HepG2 (cell line): Measurements from ENCODE around the gene ZNF883. TPM values are rescaled to one million over a fixed set of nuclear protein-coding genes. Genes with fewer than 3 reads are reported as not detected.
A peak's percentile ranks its signal among the peaks of the same experiment; 100 is the strongest.

ENCODE experiments used
- FLYWCH1 ChIP-seq: sonication (generic); formaldehyde crosslinking; IDR thresholded peaks from 2 replicates; pipeline ENCODE4 v1.8.1; 2023; ENCODE audit warnings: mild to moderate bottlenecking, missing genetic modification reagents
- KLF13 ChIP-seq: sonication (generic); formaldehyde crosslinking; IDR thresholded peaks from 2 replicates; pipeline ENCODE4 v1.4.0; 2020; ENCODE audit warnings: mild to moderate bottlenecking, missing genetic modification reagents
- MAFF ChIP-seq: IDR thresholded peaks from 2 replicates; pipeline ENCODE4 v1.6.1; 2011; ENCODE audit warnings: low read depth, low read length, improper control_type of control experiment
- MATR3 ChIP-seq: sonication (generic); formaldehyde crosslinking; IDR thresholded peaks from 2 replicates; pipeline ENCODE4 v1.4.0; 2020; ENCODE audit warnings: missing genetic modification reagents
- MXI1 ChIP-seq: IDR thresholded peaks from 3 replicates; pipeline ENCODE4 v1.6.1; 2012; ENCODE audit warnings: low read depth, low read length, inconsistent platforms, borderline replicate concordance
- NAIF1 ChIP-seq: sonication (generic); formaldehyde crosslinking; IDR thresholded peaks from 2 replicates; pipeline ENCODE4 v1.5.0; 2020; ENCODE audit warnings: mild to moderate bottlenecking, missing genetic modification reagents, borderline replicate concordance
- RAD21 ChIP-seq: fragments of 450-650 bp; formaldehyde crosslinking; IDR thresholded peaks from 2 replicates; pipeline ENCODE4 v1.5.0; 2020; ENCODE audit warnings: mild to moderate bottlenecking
- THAP11 ChIP-seq: IDR thresholded peaks from 2 replicates; pipeline ENCODE4 v1.6.1; 2016; ENCODE audit warnings: missing biosample characterization, missing genetic modification reagents
- ZBTB1 ChIP-seq: sonication (generic); formaldehyde crosslinking; IDR thresholded peaks from 2 replicates; pipeline ENCODE4 v1.4.0; 2020; ENCODE audit warnings: missing genetic modification reagents, borderline replicate concordance
- ZNF230 ChIP-seq: sonication (generic); formaldehyde crosslinking; IDR thresholded peaks from 2 replicates; pipeline ENCODE4 v1.4.0; 2020; ENCODE audit warnings: mild to moderate bottlenecking, missing genetic modification reagents
- ZNF274 ChIP-seq: sonication (generic); formaldehyde crosslinking; IDR thresholded peaks from 2 replicates; pipeline ENCODE4 v1.5.1; 2020; ENCODE audit warnings: mild to moderate bottlenecking, missing genetic modification reagents
- ZNF30 ChIP-seq: sonication (generic); formaldehyde crosslinking; IDR thresholded peaks from 2 replicates; pipeline ENCODE4 v1.5.0; 2020; ENCODE audit warnings: mild to moderate bottlenecking, missing genetic modification reagents
- ZNF460 ChIP-seq: sonication (generic); formaldehyde crosslinking; IDR thresholded peaks from 2 replicates; pipeline ENCODE4 v1.5.1; 2020; ENCODE audit warnings: missing genetic modification reagents, mild to moderate bottlenecking, borderline replicate concordance
- ZNF777 ChIP-seq: sonication (generic); formaldehyde crosslinking; IDR thresholded peaks from 2 replicates; pipeline ENCODE4 v1.4.0; 2020; ENCODE audit warnings: missing genetic modification reagents
- polyA plus RNA-seq, 8 experiments: library from polyadenylated mRNA; depleted of rRNA in 3 of 8; stranded (reverse) in 7 of 8; unstranded in 1 of 8; fragments of >200 nt; fragmentation: Illumina TruSeq in 4 of 8; extraction: Trizol in 4 of 8; gene quantifications; 2 replicates each; pipeline versions ENCODE4 v1.2.1 to v1.2.3, GENCODE V29; 2011 to 2016; ENCODE audit warnings: low read depth in 4 of 8, missing spikeins in 1 of 8, mixed read lengths in 1 of 8; ENCODE audit not compliant: insufficient read depth in 1 of 8
- total RNA-seq, 5 experiments: library from RNA; depleted of rRNA; stranded (reverse); fragments of >200 nt; fragmentation: Illumina TruSeq; extraction: Trizol; gene quantifications; 2 replicates each; pipeline ENCODE4 v1.2.3, GENCODE V29; 2016; ENCODE audit warnings: low read depth in 1 of 5
- TF ChIP-seq, protein P1 (sequence below): sonication (generic); formaldehyde crosslinking; IDR thresholded peaks from 2 replicates; pipeline ENCODE4 v1.5.1; 2020; ENCODE audit warnings: mild to moderate bottlenecking, moderate library complexity, missing genetic modification reagents
- TF ChIP-seq, protein P2 (sequence below), 2 experiments: sonication (generic) in 1 of 2; formaldehyde crosslinking in 1 of 2; IDR thresholded peaks; 2 replicates each; pipeline versions ENCODE4 v1.4.0 to v1.6.1; 2018 to 2020; ENCODE audit warnings: missing genetic modification reagents in 2 of 2, borderline replicate concordance in 1 of 2, low read depth in 1 of 2, mild to moderate bottlenecking in 1 of 2, missing biosample characterization in 1 of 2
- TF ChIP-seq, protein P3 (sequence below): sonication (generic); formaldehyde crosslinking; IDR thresholded peaks from 2 replicates; pipeline ENCODE4 v1.4.0; 2020; ENCODE audit warnings: missing genetic modification reagents
- TF ChIP-seq, protein P4 (sequence below): IDR thresholded peaks from 2 replicates; pipeline ENCODE4 v1.6.1; 2016

Gene ZNF883
- total and polyA plus RNA-seq, 2 of the 13 experiments (the other 11 are each of a cell fraction or from before 2014, with no cell fraction given) = 5.3 to 10.0 TPM

DNA sequence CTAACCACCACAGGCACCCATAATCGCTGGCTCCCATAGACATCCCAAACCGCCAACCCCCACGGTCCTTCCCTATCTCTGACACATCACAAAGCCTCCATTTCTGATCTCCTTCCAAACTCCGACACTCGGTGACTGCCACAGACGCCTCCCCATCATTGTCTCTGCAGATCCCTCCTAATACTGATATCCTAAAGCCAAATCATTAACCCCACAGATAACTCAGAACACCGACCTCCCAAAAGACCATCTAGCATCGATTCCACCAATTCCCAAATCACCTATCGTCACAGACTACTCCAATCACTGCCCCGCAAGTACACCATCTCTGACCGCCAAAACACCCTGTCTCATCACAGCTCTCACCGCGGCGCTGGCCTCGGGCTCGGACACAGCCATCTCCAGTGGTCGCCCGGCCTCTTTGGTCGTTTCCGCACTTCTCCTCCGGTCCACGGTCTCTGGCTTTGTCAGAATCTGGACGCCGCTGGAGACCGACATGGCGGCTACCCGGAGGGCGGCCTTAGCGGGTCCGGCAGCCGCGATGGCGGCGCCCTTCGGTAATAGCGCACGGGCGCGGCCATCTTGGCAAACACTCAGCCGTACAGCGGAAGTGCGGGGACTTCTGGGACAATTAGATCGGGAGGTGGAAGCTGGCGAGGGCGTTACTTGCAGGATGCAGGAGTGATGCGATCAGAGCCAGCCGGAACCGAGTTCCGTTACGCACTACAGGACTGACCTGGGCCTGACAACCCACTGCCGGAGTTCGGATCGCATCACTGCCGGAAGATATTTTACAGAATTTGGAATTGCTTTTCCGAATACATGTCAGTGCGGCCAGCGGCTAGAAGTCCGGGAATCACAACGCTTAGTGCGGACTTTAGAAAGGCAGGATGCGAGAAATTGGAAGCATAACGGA lies 44.5 kb upstream of the ZNF883 start, which contains the start of gene ZFP37 (continued):
- TF ChIP-seq, protein P1, sequence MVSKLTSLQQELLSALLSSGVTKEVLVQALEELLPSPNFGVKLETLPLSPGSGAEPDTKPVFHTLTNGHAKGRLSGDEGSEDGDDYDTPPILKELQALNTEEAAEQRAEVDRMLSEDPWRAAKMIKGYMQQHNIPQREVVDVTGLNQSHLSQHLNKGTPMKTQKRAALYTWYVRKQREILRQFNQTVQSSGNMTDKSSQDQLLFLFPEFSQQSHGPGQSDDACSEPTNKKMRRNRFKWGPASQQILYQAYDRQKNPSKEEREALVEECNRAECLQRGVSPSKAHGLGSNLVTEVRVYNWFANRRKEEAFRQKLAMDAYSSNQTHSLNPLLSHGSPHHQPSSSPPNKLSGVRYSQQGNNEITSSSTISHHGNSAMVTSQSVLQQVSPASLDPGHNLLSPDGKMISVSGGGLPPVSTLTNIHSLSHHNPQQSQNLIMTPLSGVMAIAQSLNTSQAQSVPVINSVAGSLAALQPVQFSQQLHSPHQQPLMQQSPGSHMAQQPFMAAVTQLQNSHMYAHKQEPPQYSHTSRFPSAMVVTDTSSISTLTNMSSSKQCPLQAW (CRISPR knock-in tag) = peak; percentile 90
- TF ChIP-seq ZNF460 (no peak), MATR3 (CRISPR knock-in tag) (no peak), ZNF30 (no peak), ZNF230 (CRISPR knock-in tag) (0 out of 2 replicates have a peak, but pooled peaks have one; percentile 46), THAP11 (CRISPR knock-in tag) (peak; percentile 92), ZBTB1 (CRISPR knock-in tag) (no peak), ZNF274 (CRISPR knock-in tag) (peak; percentile 96), FLYWCH1 (CRISPR knock-in tag) (no peak), MXI1 (peak; percentile 66; the same call in 1 of the 3 replicates), NAIF1 (CRISPR knock-in tag) (no peak), RAD21 (CRISPR knock-in tag) (no peak), MAFF (no peak), KLF13 (CRISPR knock-in tag) (no peak), ZNF777 (CRISPR knock-in tag) (0 out of 2 replicates have a peak, but pooled peaks have one; percentile 31)
- TF ChIP-seq, protein P2, sequence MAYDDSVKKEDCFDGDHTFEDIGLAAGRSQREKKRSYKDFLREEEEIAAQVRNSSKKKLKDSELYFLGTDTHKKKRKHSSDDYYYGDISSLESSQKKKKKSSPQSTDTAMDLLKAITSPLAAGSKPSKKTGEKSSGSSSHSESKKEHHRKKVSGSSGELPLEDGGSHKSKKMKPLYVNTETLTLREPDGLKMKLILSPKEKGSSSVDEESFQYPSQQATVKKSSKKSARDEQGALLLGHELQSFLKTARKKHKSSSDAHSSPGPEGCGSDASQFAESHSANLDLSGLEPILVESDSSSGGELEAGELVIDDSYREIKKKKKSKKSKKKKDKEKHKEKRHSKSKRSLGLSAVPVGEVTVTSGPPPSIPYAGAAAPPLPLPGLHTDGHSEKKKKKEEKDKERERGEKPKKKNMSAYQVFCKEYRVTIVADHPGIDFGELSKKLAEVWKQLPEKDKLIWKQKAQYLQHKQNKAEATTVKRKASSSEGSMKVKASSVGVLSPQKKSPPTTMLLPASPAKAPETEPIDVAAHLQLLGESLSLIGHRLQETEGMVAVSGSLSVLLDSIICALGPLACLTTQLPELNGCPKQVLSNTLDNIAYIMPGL (CRISPR knock-in tag; IDR thresholded peaks at IDR 0.05; ENCODE audit: borderline replicate concordance in 1 of 2, low read depth in 1 of 2) = peak; percentile 40 to 75; a peak in 3 of 4 replicates
- TF ChIP-seq, protein P3, sequence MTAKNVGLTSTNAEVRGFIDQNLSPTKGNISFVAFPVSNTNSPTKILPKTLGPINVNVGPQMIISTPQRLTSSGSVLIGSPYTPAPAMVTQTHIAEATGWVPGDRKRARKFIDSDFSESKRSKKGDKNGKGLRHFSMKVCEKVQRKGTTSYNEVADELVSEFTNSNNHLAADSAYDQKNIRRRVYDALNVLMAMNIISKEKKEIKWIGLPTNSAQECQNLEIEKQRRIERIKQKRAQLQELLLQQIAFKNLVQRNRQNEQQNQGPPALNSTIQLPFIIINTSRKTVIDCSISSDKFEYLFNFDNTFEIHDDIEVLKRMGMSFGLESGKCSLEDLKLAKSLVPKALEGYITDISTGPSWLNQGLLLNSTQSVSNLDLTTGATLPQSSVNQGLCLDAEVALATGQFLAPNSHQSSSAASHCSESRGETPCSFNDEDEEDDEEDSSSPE (CRISPR knock-in tag) = peak; percentile 50; the same call in 1 of the 2 replicates
- TF ChIP-seq, protein P4, sequence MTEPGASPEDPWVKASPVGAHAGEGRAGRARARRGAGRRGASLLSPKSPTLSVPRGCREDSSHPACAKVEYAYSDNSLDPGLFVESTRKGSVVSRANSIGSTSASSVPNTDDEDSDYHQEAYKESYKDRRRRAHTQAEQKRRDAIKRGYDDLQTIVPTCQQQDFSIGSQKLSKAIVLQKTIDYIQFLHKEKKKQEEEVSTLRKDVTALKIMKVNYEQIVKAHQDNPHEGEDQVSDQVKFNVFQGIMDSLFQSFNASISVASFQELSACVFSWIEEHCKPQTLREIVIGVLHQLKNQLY (CRISPR knock-in tag) = no peak; the same call in 1 of the 2 replicates
